ENCODE measurements around the gene ABTB2. TPM values are rescaled to one million over a fixed set of nuclear protein-coding genes. Genes with fewer than 3 reads are reported as not detected.

Gene ABTB2
- total RNA-seq, 2 experiments from 2014 or later = 0.97 TPM

DNA sequence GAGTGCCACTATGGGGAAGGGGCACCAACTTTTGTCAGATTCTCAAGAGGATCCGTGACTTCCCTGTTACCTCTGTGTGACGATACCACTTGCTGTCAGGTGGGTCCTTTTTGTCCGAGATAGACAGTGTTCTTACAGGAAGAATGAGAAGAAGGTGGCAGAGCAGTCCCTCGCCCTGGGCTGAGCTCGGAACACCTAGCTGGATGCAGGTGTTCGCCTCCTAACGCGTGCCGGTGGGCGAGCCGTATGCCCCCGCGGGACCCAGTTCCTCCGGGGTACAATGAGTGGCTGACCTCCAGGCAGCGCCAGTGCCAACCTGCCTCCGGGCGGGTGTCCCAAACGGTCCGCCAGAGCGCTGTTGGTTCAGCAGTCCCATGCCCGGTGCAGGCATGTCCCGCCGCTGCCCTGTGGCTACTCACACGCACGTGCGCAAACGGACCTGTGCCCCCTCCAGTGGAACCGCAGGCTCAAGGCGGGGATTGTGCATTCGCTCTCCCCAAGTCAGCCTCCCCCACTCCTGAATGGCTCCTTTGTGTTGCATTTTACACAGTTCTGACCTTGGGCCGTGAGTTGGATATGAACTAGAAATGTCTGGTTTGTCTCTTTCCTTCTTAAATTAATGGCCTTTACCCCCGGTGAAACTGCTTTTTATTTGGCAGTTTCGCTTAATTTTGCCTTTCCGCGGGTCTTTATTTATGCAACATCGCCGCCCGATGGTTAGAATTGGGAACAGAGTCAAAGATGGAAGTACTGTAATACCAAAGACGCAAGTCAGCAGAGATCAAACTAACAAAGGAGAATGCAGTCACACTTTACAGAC lies 1.1 kb upstream of the ABTB2 start:
- no peaks in the 10 kb centered on the region for H3K36me3 Mint-ChIP-seq (ENCODE audit: low read depth)
- peaks cover 34% of the 10 kb centered on the region for H3K4me1 Mint-ChIP-seq (ENCODE audit: low read depth)
- peak overlapping the region; percentile 74 for H3K27ac Mint-ChIP-seq
- POLR2A ChIA-PET = interaction anchor here (1.2 to 2.8 kb wide), 3 partner anchors 11 to 254 kb away, joined by 3 to 9 read pairs (median 4); partner anchors contain the start of gene NAT10
- H3K4me3 Mint-ChIP-seq = peak overlapping the region; percentile 78
- DNase-seq = peak; percentile 87
- H3K27me3 Mint-ChIP-seq (ENCODE audit: low read depth) = peaks cover 39% of the 10 kb centered on the region
- CTCF ChIA-PET = interaction anchor here (0.7 to 4.8 kb wide), 19 partner anchors 14 to 361 kb away, joined by 3 to 70 read pairs (median 5); no protein-coding TSS in a partner anchor
- ATAC-seq = peak; percentile 14
- H3K9me3 Mint-ChIP-seq (ENCODE audit: insufficient read depth) = no peaks in the 10 kb centered on the region

DNA sequence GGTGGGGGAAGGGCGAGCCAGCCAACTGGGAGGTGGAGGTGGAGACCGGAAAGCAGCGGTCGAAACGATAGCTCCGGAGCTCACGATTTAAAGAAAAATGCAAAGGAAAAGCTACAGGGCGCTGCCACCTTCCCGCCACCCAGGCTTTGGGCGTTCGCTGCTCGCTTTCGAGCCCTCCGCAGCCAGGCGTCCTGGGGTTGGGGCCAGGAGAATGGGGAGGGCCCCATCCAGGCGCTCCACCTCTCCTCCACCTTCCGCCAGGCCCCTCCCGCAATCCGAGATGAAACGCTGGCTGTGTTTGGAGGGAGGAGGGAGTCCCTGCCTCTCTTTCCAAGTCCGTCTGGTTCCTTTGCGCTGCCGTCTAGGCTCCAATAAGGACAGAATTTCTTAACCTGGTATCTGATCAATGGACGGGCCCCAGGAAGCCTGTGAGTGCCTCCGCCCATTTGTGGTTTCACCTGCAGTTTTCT lies 483 bp upstream of the ABTB2 start:
- peak overlapping the region; percentile 74 for H3K27ac Mint-ChIP-seq

DNA sequence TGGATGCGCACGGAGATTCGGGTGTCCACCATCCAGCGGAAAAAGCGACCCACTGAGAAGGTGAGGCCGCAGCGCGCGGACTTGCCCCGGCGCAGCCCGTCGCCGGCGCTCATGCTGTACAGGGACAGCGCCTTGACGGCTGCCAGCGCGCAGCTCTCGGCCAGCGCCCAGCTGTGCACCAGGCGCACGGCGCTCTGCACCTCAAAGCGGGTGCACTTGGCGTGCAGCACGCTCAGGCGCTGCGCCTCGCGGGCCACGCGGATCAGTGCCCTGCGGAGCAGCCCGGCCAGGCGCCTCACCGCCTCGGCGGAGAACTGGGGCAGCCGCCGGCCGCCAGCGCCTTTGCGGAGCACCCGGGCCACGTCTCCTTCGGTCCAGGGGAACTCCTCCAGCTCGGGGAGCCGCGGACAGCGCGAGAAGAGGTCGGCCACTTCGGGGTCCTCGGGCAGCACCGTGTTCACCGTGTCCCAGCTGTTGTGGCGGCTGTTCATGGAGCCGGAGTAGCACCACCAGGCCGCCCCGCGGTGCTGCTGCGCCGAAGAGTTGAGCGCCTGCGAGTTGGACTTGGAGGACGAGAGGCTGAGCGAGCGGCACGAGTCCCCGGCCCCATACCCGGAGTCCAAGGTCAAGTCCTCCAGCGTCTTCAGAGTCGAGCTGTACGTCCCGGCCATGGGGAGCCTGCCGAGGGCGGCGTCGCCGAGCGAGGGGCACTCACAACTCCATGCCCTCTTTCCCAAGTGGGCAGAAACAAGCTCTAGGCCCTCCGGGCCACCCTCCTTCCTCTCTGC lies 703 bp downstream of the ABTB2 start:
- ATAC-seq = peak; percentile 25
- ChIA-PET POLR2A (interaction anchor here (0.5 to 2.8 kb wide), 5 partner anchors 80 to 197 kb away, joined by 3 to 9 read pairs (median 3); no protein-coding TSS in a partner anchor), CTCF (interaction anchor here (0.7 to 4.8 kb wide), 28 partner anchors 12 to 366 kb away, joined by 3 to 70 read pairs (median 4); no protein-coding TSS in a partner anchor)
- Mint-ChIP-seq H3K4me3 (peak overlapping the region; percentile 78), H3K27me3 (ENCODE audit: low read depth) (peaks cover 44% of the 10 kb centered on the region), H3K27ac (no peak overlapping the region), H3K36me3 (ENCODE audit: low read depth) (no peaks in the 10 kb centered on the region), H3K9me3 (ENCODE audit: insufficient read depth) (no peaks in the 10 kb centered on the region), H3K4me1 (ENCODE audit: low read depth) (peaks cover 32% of the 10 kb centered on the region)
- DNase-seq = peak; percentile 62

More for the DNA sequence above, 483 bp upstream of the ABTB2 start:
- ChIA-PET CTCF (interaction anchor here (0.6 to 4.8 kb wide), 33 partner anchors 11 to 367 kb away, joined by 3 to 70 read pairs (median 4); no protein-coding TSS in a partner anchor), POLR2A (interaction anchor here (0.7 to 2.8 kb wide), 7 partner anchors 10 to 253 kb away, joined by 3 to 9 read pairs (median 3); partner anchors contain the start of gene NAT10)
- peaks cover 42% of the 10 kb centered on the region for H3K27me3 Mint-ChIP-seq (ENCODE audit: low read depth)
- ATAC-seq (peak; percentile 48), DNase-seq (no peak)
- H3K4me3 Mint-ChIP-seq = peak overlapping the region; percentile 78
- H3K4me1 Mint-ChIP-seq (ENCODE audit: low read depth) = peaks cover 32% of the 10 kb centered on the region
- no peaks in the 10 kb centered on the region for H3K9me3 Mint-ChIP-seq (ENCODE audit: insufficient read depth)
- H3K36me3 Mint-ChIP-seq (ENCODE audit: low read depth) = no peaks in the 10 kb centered on the region

DNA sequence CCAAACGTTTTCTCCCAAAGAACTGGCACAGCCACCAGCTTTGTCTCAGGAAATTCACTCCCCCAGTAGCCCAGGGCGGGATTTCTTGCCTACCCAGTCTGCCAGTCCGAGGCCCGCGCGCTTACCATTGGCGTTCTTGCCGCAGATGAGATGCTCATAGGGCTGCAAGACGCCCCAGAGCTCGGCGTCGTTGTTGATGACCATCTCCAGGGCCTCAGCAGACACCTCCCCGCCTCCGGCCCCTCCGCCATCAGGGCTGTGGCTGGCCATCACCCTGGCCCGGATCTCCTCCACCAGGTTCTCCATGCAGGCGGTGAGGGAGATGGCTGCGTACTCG lies 1.3 kb downstream of the ABTB2 start:
- ATAC-seq (no peak), DNase-seq (no peak)
- peaks cover 32% of the 10 kb centered on the region for H3K4me1 Mint-ChIP-seq (ENCODE audit: low read depth)
- no peak overlapping the region for H3K27ac Mint-ChIP-seq
- peak overlapping the region; percentile 78 for H3K4me3 Mint-ChIP-seq
- H3K27me3 Mint-ChIP-seq (ENCODE audit: low read depth) = peaks cover 47% of the 10 kb centered on the region
- no peaks in the 10 kb centered on the region for H3K9me3 Mint-ChIP-seq (ENCODE audit: insufficient read depth)
- H3K36me3 Mint-ChIP-seq (ENCODE audit: low read depth) = no peaks in the 10 kb centered on the region
- ChIA-PET CTCF (interaction anchor here (1.1 to 4.8 kb wide), 6 partner anchors 12 to 365 kb away, joined by 3 to 70 read pairs (median 8); no protein-coding TSS in a partner anchor), POLR2A (interaction anchor here (1.3 to 2.8 kb wide), 3 partner anchors 105 to 197 kb away, joined by 3 to 9 read pairs (median 3); no protein-coding TSS in a partner anchor)

DNA sequence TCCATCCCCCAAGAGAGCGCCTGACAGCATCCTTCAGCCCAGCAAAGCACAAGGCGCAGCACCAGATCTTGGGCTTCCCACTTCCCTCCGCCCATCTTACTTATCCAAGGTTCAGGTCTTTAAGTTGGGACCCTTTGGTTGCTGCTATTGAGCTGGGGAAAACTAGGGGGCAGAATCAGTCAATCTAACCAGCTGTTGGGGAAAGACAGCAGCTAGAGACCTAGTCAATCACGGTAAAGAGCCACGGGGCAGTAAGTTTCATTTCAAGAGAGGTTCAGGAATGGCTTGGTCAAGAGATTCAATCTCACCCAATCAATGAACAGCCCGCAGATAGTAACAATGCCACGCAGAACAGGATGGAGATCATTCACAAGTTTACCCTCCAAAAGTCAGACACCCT lies 1.7 kb downstream of the ABTB2 start:
- ATAC-seq (no peak), DNase-seq (no peak)
- ChIA-PET POLR2A (no interaction called here), CTCF (interaction anchor here (1.1 to 4.8 kb wide), 5 partner anchors 11 to 358 kb away, joined by 3 to 70 read pairs (median 31); no protein-coding TSS in a partner anchor)
- Mint-ChIP-seq H3K9me3 (ENCODE audit: insufficient read depth) (no peaks in the 10 kb centered on the region), H3K4me1 (ENCODE audit: low read depth) (peaks cover 32% of the 10 kb centered on the region), H3K36me3 (ENCODE audit: low read depth) (no peaks in the 10 kb centered on the region), H3K27ac (no peak overlapping the region), H3K4me3 (peak overlapping the region; percentile 78), H3K27me3 (ENCODE audit: low read depth) (peaks cover 44% of the 10 kb centered on the region)

DNA sequence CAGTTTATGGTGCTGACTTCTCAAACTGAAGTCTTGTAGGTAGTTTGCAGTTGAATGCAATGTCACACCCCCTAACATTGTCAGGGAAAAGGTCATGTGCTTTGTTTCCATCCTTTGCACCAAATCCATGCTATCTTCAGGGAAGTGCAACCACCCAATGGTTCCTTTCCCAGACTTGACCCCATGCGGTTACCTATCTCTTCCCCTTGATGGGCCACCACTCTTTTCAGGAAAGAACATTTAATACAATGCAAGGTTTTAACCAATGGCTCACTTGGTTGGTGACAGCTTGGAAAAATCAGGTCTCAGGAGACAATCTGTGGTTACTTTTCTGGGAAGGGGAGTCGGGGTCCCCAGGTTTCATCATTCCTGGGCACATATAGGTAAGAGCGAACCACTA lies 2.1 kb downstream of the ABTB2 start:
- Mint-ChIP-seq H3K9me3 (ENCODE audit: insufficient read depth) (no peaks in the 10 kb centered on the region), H3K4me1 (ENCODE audit: low read depth) (peaks cover 32% of the 10 kb centered on the region), H3K36me3 (ENCODE audit: low read depth) (no peaks in the 10 kb centered on the region), H3K27ac (no peak overlapping the region), H3K27me3 (ENCODE audit: low read depth) (peaks cover 40% of the 10 kb centered on the region), H3K4me3 (no peak overlapping the region)
- ChIA-PET CTCF (interaction anchor here (0.9 to 4.8 kb wide), 4 partner anchors 11 to 181 kb away, joined by 3 to 46 read pairs (median 17); no protein-coding TSS in a partner anchor), POLR2A (no interaction called here)
- DNase-seq (no peak), ATAC-seq (no peak)

DNA sequence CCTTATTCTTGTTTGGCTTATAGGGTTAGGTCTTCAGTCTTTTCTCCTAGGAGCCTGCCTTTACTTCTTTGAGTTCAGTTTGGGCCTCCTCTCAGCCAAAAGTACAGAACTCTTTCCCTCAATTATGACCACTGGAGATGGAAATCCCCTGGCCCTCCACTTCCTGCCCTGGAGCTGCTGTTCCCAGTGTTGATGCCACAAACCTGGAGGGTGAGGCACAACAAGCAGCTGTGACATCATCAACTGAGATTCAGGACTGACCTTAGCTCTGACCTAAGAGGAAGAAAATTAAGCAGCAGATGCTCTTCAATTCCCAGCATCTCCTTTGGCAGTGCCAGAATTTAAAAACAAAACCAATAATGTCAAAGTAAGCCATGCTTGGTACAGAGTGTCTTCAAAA lies 3.0 kb downstream of the ABTB2 start:
- no peaks in the 10 kb centered on the region for H3K36me3 Mint-ChIP-seq (ENCODE audit: low read depth)
- ATAC-seq (no peak), DNase-seq (no peak)
- H3K27me3 Mint-ChIP-seq (ENCODE audit: low read depth) = peaks cover 34% of the 10 kb centered on the region
- H3K4me3 Mint-ChIP-seq = no peak overlapping the region
- peaks cover 29% of the 10 kb centered on the region for H3K4me1 Mint-ChIP-seq (ENCODE audit: low read depth)
- ChIA-PET CTCF (interaction anchor here (0.9 to 4.8 kb wide), 3 partner anchors 10 to 180 kb away, joined by 3 to 46 read pairs (median 31); no protein-coding TSS in a partner anchor), POLR2A (no interaction called here)
- H3K27ac Mint-ChIP-seq = no peak overlapping the region
- H3K9me3 Mint-ChIP-seq (ENCODE audit: insufficient read depth) = no peaks in the 10 kb centered on the region

DNA sequence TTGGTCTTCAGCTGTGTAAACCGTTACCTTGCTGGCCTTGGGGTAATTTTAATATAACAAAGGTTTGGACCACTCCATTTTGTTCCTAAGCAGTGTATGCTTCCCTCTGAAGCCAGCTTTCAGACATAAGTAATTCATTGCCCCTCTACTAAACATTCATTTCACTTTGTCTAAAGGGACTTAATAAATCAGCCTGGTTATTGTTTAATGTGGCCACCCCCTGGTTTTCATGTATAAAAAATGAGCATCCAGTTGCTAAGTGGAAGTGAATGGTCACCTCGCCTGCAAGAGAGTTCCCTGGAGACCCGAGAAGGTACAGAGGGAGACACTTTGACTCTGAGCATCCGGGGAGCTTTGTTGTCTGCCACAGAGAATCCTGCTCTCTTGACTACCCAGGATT lies 3.9 kb downstream of the ABTB2 start:
- Mint-ChIP-seq H3K4me3 (no peak overlapping the region), H3K27ac (no peak overlapping the region), H3K4me1 (ENCODE audit: low read depth) (peaks cover 25% of the 10 kb centered on the region), H3K9me3 (ENCODE audit: insufficient read depth) (no peaks in the 10 kb centered on the region), H3K27me3 (ENCODE audit: low read depth) (peaks cover 33% of the 10 kb centered on the region), H3K36me3 (ENCODE audit: low read depth) (no peaks in the 10 kb centered on the region)
- POLR2A ChIA-PET = no interaction called here
- ATAC-seq (no peak), DNase-seq (no peak)
- CTCF ChIA-PET = interaction anchor here (2.7 kb wide), 1 partner anchor 179 kb away, joined by 31 read pairs; no protein-coding TSS in a partner anchor

DNA sequence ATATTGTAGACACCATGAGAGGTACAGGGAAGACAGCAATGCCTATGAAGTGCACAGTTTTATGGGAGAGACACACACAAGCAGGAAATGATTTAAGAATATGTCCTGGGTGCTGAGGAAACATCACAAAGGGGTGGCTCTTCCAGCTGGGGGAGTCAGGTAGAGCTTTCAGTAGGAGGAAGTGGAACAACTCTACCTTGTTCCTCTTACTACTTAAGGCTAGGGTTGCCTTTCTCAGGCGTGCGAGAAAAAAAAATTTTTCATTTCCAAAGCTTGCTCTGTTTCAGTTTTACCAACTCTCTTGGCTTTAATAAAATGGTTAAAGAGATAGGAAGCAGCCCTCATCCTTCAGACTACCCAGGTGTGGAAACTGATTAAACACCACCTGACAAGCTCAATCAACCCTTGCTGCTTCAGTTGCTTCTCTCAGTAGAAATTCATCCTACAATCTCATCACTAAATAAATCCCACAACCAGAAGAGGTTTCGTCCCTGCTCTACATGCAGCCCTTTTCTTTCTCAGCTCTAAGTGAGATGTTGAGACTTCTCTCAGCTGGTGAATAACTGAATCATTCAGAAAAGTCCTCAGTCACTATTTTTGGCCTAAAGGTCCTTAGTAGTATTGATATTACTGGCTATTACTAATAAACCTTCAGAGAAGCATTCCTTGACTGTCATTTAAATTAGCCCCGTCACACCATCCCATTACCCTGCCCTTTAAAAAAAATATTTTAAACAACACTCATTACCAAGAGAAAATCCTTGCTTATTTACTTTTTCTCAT lies 5.9 kb downstream of the ABTB2 start:
- Mint-ChIP-seq H3K4me1 (ENCODE audit: low read depth) (peaks cover 27% of the 10 kb centered on the region), H3K27ac (no peak overlapping the region), H3K4me3 (no peak overlapping the region), H3K36me3 (ENCODE audit: low read depth) (no peaks in the 10 kb centered on the region), H3K9me3 (ENCODE audit: insufficient read depth) (no peaks in the 10 kb centered on the region), H3K27me3 (ENCODE audit: low read depth) (peaks cover 39% of the 10 kb centered on the region)
- DNase-seq (no peak), ATAC-seq (no peak)
- POLR2A ChIA-PET = interaction anchor here (1.5 kb wide), 1 partner anchor 11 kb away, joined by 4 read pairs; no protein-coding TSS in a partner anchor
- CTCF ChIA-PET = interaction anchor here (1.3 to 1.6 kb wide), 1 partner anchor 177 kb away, joined by 6 to 9 read pairs; no protein-coding TSS in a partner anchor

DNA sequence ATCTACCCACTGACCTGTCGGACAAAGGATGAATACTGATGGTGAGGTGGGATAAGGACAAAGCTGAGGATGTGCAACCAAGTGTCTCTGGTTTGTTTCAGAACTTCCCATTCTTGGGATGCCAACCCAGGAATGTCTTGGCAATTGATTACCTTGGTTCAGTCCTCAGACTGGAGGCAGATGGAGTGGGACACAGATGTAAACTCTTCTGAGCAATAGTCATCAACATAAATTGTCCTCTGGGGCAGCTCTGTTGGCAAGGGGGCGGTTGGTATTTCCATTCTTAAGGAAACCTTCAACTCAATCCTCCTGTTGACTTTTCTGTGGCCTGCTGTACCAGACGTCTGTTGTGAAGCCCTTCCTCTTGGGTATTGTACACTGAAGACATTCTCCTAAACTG lies 6.8 kb downstream of the ABTB2 start:
- Mint-ChIP-seq H3K27ac (no peak overlapping the region), H3K9me3 (ENCODE audit: insufficient read depth) (no peaks in the 10 kb centered on the region), H3K4me1 (ENCODE audit: low read depth) (peaks cover 20% of the 10 kb centered on the region), H3K27me3 (ENCODE audit: low read depth) (peaks cover 30% of the 10 kb centered on the region), H3K36me3 (ENCODE audit: low read depth) (no peaks in the 10 kb centered on the region), H3K4me3 (no peak overlapping the region)
- DNase-seq (no peak), ATAC-seq (no peak)
- ChIA-PET CTCF (interaction anchor here (0.7 to 1.6 kb wide), 3 partner anchors 38 to 323 kb away, joined by 3 to 9 read pairs (median 3); no protein-coding TSS in a partner anchor), POLR2A (interaction anchor here (1.5 kb wide), 1 partner anchor 11 kb away, joined by 4 read pairs; no protein-coding TSS in a partner anchor)

Data from activated CD8-positive, alpha-beta T cell treated with anti-CD3 and anti-CD28 coated beads, Interleukin-2, amount 10 ng/mL, durations not matched to agents 7 days and 5 days (primary cell).